Inferior parietal cortex (tissue), 1 donor: ENCODE data around the gene PRKG1.

Experiments
- DNase-seq: peaks from one replicate; pipeline ENCODE4 v3.0.0-alpha.2; 2016; ENCODE audit errors: extremely low spot score

The PRKG1 gene

DNA sequence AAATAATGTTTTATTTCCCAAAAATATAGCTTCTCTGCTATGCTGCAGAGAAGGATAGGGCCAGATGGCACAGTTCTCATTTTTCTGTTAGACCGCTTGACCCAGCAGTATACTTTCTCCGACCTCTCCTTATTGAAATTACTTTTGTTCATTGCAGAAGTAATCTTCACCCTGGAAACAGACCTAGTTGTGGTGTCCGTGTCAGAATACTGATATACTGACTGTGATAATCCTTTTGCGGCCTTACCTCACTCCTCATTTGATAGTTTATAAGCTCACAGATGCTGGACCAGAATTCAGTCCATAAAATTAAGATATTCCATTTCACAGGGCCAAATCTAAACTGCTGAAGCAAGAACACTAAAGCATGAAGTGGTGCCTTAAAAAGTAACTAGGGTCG lies 979.2 kb downstream of the PRKG1 start:
- no peak for DNase-seq

GRCh38 chr10:52056291-52056690 lies 982.0 kb downstream of the PRKG1 start:
- DNase-seq = no peak

GRCh38 chr10:52059089-52059488 lies 984.8 kb downstream of the PRKG1 start:
- DNase-seq = no peak

GRCh38 chr10:52063159-52063558 lies 988.9 kb downstream of the PRKG1 start:
- DNase-seq = no peak

DNA sequence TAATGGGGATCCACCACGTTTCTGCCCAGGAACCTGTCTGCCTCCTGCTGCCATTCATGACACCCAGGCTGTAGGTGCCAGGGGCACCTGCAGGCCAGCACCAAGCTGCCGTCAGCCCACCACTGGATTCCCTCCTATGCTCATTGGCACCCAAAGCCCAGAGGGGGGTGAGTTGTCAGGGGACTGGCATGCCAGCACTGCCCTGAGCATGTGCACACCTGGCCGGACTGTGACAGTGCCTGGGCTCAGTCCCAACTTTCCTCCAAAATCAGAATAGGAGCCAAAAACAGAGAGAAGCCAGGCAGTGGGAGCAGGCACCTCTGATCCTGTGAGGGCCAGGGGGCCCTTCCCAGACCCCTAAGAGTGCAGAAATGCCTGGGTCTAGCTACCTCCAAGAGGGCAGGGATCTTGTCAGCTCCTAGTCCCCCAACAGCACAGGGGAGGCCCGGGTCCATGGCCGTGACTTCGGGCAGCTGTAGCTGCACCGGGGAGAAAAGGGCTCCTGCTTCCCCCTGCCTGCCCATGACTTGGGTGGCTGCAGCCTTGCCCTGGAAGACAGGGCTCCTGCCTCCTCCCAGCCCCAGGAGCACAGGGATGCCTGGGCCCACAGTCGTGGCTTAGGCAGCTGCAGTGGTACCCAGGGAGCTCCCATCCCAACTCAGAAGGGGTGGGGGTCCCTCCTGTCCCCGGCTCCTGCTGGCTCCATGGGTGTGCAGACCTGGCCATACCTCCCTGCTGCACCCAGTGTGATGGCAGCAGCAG lies 990.0 kb downstream of the PRKG1 start:
- DNase-seq = no peak

DNA sequence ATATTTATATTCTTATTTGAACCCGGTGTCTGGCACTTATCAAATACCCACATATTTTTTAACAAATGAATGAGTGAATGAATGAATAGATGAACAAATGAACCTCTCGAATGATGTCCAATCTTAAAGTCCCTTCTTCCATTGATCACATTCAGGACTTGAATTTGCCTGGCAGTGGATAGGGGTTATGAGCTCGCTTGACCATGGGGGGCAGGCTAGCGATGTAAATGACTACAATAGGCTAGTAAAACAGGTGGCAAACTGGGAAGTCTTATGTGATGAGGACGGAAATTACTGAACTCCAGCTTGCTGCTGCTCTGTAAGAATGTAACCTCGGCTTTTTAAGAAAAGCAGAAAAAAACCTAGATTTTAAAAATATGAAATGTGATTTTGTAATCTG lies 992.1 kb downstream of the PRKG1 start:
- no peak for DNase-seq

GRCh38 chr10:52068485-52068884 lies 994.2 kb downstream of the PRKG1 start:
- no peak for DNase-seq

DNA sequence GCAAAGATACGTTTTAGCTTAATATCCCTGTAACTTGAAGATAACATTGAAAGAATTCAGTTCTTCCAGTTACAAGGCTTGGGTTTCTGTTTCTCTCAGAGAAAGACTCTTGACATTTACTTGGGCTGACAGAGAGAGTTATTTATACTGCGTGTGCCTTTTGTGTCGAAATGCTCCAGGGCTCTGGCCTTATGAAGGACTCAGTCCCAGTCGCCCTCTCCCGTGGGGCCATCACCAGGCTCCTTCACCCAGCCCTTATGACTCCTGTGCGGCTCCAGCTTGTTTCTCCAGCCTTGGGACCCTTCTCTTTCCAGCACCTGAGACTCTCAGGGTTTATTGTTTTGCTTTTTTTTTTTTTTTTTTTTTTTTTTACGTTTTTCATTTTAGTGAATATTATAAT lies 997.5 kb downstream of the PRKG1 start:
- no peak for DNase-seq

DNA sequence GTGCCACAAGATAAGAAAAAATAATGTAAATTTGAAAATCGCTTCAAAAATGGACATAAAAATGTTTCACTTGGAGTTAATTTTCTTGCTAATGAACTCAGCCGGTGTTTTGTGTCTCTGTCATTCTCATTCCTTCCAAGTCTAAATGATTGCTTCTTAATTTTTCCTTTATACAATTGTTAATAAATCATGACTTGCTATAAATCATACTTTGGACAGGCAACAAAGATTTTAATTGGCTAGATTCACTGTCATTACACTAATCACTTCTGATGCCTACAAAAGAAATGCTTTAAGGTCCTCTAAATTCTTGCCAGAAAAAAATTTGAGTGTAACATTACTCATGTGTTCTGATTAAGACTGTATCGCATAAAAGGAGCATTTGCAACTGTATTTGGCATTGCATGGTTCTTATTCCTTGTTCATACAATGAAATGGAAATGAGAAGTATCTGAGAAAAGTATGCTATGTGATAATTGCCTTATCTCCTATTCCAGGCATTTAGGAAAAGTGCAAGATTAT lies 1000.3 kb downstream of the PRKG1 start:
- no peak for DNase-seq

DNA sequence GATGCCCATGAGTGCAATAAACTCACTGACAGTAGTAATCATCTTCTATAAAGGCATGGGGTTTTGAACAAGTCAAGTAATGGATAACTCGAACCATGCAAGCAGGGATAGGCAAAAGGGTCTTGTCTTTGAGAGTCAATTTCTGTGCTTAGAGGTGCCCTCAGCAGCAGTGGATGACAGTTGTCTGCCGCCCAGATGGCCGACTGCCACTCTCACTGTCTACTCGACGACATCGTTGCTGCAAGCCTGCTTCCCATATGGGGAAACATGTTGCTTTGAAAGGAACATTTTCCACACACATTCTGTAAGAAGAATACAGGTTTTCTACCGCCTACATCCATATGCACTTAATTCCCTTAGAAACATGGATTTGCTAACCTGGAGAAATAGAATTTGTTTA lies 1003.5 kb downstream of the PRKG1 start:
- DNase-seq = no peak

- DNase-seq = no peak
These were observed 1004.2 kb downstream of the PRKG1 start for GRCh38 chr10:52078397-52078937.

- DNase-seq = no peak
These were observed 1008.0 kb downstream of the PRKG1 start for GRCh38 chr10:52082307-52082706.

GRCh38 chr10:52083422-52083821 lies 1009.1 kb downstream of the PRKG1 start:
- DNase-seq = no peak

DNA sequence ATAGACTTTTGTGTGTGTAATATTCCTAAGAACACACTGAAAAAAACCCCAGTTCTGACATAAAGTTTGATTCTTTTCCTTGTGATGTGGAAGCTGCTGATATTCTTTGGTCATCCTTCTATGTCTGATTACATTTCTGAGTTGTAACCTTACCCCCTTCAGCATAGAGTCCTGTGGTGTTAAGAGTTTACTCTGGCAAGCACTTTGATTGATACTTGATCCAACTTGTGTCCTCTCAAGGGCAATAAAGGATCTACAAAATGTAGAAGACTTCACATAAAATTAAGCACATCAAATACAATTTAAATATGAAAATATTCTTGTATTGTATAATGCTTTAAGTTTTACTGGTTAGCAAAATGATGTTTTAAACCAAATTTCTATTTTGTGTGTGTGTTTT lies 1018.1 kb downstream of the PRKG1 start:
- no peak for DNase-seq

- DNase-seq = no peak
These were observed 1023.8 kb downstream of the PRKG1 start for GRCh38 chr10:52098130-52098529.

GRCh38 chr10:52099026-52099600 lies 1024.8 kb downstream of the PRKG1 start:
- DNase-seq = no peak

DNA sequence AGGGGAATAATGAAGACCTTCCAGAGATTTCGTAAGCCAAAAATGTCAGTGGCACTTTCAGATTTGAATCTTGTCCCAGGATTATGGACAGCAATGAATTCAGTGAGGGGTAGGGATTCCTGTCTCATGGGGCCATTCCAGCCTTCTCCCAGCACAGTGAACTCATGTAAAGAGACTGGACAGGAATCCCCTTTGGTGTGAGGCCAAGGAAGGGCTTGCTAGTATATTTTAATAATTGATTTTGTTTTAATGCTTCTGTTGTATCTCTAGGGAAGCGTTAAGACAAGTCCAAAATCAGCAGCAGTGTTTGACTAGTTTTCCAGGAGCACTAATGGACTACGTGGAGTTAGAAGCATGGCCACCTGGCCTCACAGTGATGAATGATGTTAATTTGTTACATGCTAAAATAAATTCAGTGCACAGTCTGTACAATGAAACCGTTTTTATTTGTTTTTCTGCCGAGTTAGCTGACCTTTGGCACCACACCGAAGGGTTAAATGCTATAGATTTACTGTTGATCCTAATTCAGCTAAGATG lies 1025.8 kb downstream of the PRKG1 start:
- DNase-seq = no peak

DNA sequence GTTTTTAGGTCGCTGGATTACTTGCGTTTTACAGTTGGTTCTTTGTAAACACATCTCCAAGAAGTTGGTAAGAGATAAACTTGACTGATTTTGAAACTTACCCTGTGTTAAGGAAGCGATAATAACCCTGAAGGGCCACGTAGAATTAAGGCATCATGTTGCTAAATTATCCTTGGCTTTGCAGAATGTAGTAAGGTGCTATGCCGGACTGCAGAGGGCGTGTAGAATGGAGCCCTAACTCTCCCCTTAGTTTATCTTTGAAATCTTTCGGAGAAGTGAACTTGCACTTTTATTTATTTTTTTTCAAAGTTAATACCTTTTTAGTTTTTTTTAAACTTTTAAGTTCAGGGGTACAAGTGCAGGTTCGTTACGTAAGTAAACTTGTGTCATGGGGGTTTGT lies 1031.0 kb downstream of the PRKG1 start:
- DNase-seq = no peak

DNA sequence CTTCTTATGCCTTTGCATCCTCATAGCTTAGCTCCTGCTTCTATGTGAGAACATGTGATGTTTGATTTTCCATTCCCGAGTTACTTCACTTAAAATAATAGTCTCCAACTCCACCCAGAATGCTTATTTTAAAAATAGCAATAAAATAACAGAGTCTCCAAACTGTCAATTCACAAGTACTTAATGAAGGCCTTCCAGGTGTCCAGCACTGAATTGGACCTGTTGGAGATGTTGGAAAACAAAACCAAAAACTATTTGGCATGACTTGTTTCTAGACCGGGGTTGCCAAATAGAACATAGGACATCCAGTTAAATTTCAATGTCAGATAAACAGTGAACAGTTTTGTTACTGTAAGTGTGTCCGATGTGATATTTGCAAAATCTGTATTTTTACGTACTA lies 1031.7 kb downstream of the PRKG1 start:
- no peak for DNase-seq

GRCh38 chr10:52106899-52107298 lies 1032.6 kb downstream of the PRKG1 start:
- no peak for DNase-seq

- DNase-seq = no peak
These were observed 1033.9 kb downstream of the PRKG1 start for GRCh38 chr10:52108236-52108635.

GRCh38 chr10:52110576-52110975 lies 1036.3 kb downstream of the PRKG1 start:
- no peak for DNase-seq
